HEK293 (cell line): Measurements from ENCODE around the gene TMCC2.

Experiments used
- EGR2 ChIP-seq: fragments of 450-650 bp; formaldehyde crosslinking; IDR thresholded peaks from 2 replicates; pipeline ENCODE4 v1.5.1; 2016; ENCODE audit warnings: low read depth, missing biosample characterization, missing genetic modification characterization
- HOXC10 ChIP-seq: sonication (generic); formaldehyde crosslinking; IDR thresholded peaks from 2 replicates; pipeline ENCODE4 v1.8.1; 2023; ENCODE audit warnings: mild to moderate bottlenecking, missing genetic modification reagents
- MZF1 ChIP-seq: fragments of 450-650 bp; formaldehyde crosslinking; IDR thresholded peaks from 2 replicates; pipeline ENCODE4 v1.5.1; 2017; ENCODE audit warnings: missing biosample characterization, missing genetic modification characterization, borderline replicate concordance
- RBAK ChIP-seq: fragments of 450-650 bp; formaldehyde crosslinking; IDR thresholded peaks from 2 replicates; pipeline ENCODE4 v1.5.1; 2016; ENCODE audit warnings: missing biosample characterization, missing genetic modification characterization
- SALL2 ChIP-seq: fragments of 450-650 bp; formaldehyde crosslinking; IDR thresholded peaks from 2 replicates; pipeline ENCODE4 v1.5.0; 2017; ENCODE audit warnings: missing biosample characterization, mild to moderate bottlenecking, missing genetic modification characterization, borderline replicate concordance
- TCF7L2 ChIP-seq: IDR thresholded peaks from 2 replicates; pipeline ENCODE4 v1.6.1; 2011; ENCODE audit warnings: low read depth, mild to moderate bottlenecking, inconsistent platforms, low read length, moderate library complexity, borderline replicate concordance
- YY2 ChIP-seq: fragments of 450-650 bp; formaldehyde crosslinking; IDR thresholded peaks from 2 replicates; pipeline ENCODE4 v1.5.1; 2016; ENCODE audit warnings: missing biosample characterization, missing genetic modification characterization
- ZBTB20 ChIP-seq: fragments of 450-650 bp; formaldehyde crosslinking; IDR thresholded peaks from 2 replicates; pipeline ENCODE4 v1.5.1; 2016; ENCODE audit warnings: missing biosample characterization, missing genetic modification characterization
- ZNF248 ChIP-seq: fragments of 450-650 bp; formaldehyde crosslinking; IDR thresholded peaks from 2 replicates; pipeline ENCODE4 v1.5.1; 2017; ENCODE audit warnings: missing biosample characterization, missing genetic modification characterization
- ZNF274 ChIP-seq, 2 experiments: fragments of 200-500 bp in 1 of 2; fragments of 450-650 bp in 1 of 2; sonication (Bioruptor generic) in 1 of 2; formaldehyde crosslinking in 1 of 2; IDR thresholded peaks; 2 replicates each; pipeline versions ENCODE4 v1.5.1 to v1.6.1; 2014 to 2016; ENCODE audit warnings: borderline replicate concordance in 1 of 2, inconsistent platforms in 1 of 2, low read length in 1 of 2, missing biosample characterization in 1 of 2, missing genetic modification characterization in 1 of 2
- ZNF350 ChIP-seq: fragments of 450-650 bp; formaldehyde crosslinking; IDR thresholded peaks from 2 replicates; pipeline ENCODE4 v1.5.0; 2017; ENCODE audit warnings: missing biosample characterization, mild to moderate bottlenecking, missing genetic modification characterization
- ZNF366 ChIP-seq: fragments of 450-650 bp; formaldehyde crosslinking; conservative IDR thresholded peaks from 2 replicates; pipeline ENCODE4 v1.5.1; 2016; ENCODE audit warnings: missing biosample characterization, missing genetic modification characterization
- ZNF37A ChIP-seq: fragments of 450-650 bp; IDR thresholded peaks from 2 replicates; pipeline ENCODE4 v1.5.1; 2018; ENCODE audit warnings: missing biosample characterization, missing genetic modification characterization
- ZNF391 ChIP-seq: fragments of 450-650 bp; formaldehyde crosslinking; IDR thresholded peaks from 2 replicates; pipeline ENCODE4 v1.5.1; 2016; ENCODE audit warnings: low read depth, missing biosample characterization, missing genetic modification characterization, borderline replicate concordance
- ZNF433 ChIP-seq: fragments of 450-650 bp; formaldehyde crosslinking; IDR thresholded peaks from 2 replicates; pipeline ENCODE4 v1.5.1; 2016; ENCODE audit warnings: missing biosample characterization, missing genetic modification characterization, low read depth
- ZNF510 ChIP-seq: fragments of 450-650 bp; formaldehyde crosslinking; IDR thresholded peaks from 2 replicates; pipeline ENCODE4 v1.5.1; 2018; ENCODE audit warnings: mild to moderate bottlenecking, missing genetic modification characterization, missing biosample characterization; ENCODE audit not compliant: insufficient replicate concordance
- ZNF664 ChIP-seq: fragments of 450-650 bp; formaldehyde crosslinking; IDR thresholded peaks from 2 replicates; pipeline ENCODE4 v1.5.1; 2016; ENCODE audit warnings: missing biosample characterization, missing genetic modification characterization
- ZNF677 ChIP-seq: fragments of 450-650 bp; IDR thresholded peaks from 2 replicates; pipeline ENCODE4 v1.5.0; 2018; ENCODE audit warnings: missing biosample characterization, mild to moderate bottlenecking, missing genetic modification characterization, moderate library complexity
- ZNF707 ChIP-seq: fragments of 450-650 bp; formaldehyde crosslinking; IDR thresholded peaks from 2 replicates; pipeline ENCODE4 v1.5.1; 2016; ENCODE audit warnings: missing biosample characterization, missing genetic modification characterization
- TF ChIP-seq, protein P1 (sequence below): fragments of 450-650 bp; formaldehyde crosslinking; IDR thresholded peaks from 2 replicates; pipeline ENCODE4 v1.5.1; 2016; ENCODE audit warnings: missing biosample characterization, missing genetic modification characterization, borderline replicate concordance
- TF ChIP-seq, protein P2 (sequence below): fragments of 450-650 bp; formaldehyde crosslinking; IDR thresholded peaks from 2 replicates; pipeline ENCODE4 v1.5.1; 2016; ENCODE audit warnings: missing biosample characterization, missing genetic modification characterization
- TF ChIP-seq, protein P3 (sequence below): fragments of 450-650 bp; formaldehyde crosslinking; IDR thresholded peaks from 2 replicates; pipeline ENCODE4 v1.5.1; 2016; ENCODE audit warnings: missing biosample characterization, missing genetic modification characterization
- TF ChIP-seq, protein P4 (sequence below): fragments of 450-650 bp; formaldehyde crosslinking; IDR thresholded peaks from 2 replicates; pipeline ENCODE4 v1.5.1; 2016; ENCODE audit warnings: missing biosample characterization, missing genetic modification characterization
- TF ChIP-seq, protein P5 (sequence below): fragments of 450-650 bp; formaldehyde crosslinking; conservative IDR thresholded peaks from 2 replicates; pipeline ENCODE4 v1.5.1; 2016; ENCODE audit warnings: low read depth, missing biosample characterization, missing genetic modification characterization

Gene TMCC2

DNA sequence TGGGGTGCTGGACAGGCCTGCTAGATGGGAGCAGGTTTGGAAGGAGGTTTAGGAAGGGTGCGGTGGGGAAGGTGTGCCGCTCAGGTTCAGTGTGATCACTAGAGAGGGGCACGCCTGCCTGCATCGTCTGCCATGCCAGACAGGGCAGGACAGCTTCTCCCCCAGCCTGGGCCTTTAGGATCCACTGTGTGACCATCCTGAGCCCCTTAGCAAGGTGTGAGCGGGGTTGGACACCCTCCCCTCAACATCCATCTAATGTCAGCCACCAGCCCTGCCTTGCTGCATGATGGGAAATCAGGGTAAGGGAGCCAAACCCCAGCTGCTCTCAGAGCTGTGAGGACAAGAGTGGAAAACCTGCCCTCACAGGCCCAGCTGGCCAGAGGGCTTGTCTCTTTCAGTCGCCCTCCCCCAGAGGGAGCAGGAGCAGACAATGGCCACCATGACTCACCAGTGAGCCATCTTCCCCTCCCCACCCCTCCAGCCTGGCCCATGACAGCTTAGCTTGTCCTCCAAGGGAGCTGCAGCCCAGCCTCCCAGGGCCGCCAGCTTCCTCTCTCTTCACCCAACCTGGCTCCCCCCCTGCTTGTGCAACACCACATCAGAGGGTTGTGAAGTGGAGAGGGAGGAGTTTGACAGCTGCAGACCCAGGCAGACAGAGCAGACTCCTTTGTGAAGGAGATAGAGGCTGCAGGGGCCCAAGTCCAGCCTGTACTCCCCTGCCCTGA is 56.8 kb downstream of the TMCC2 start (continued):
- TF ChIP-seq, protein P1, sequence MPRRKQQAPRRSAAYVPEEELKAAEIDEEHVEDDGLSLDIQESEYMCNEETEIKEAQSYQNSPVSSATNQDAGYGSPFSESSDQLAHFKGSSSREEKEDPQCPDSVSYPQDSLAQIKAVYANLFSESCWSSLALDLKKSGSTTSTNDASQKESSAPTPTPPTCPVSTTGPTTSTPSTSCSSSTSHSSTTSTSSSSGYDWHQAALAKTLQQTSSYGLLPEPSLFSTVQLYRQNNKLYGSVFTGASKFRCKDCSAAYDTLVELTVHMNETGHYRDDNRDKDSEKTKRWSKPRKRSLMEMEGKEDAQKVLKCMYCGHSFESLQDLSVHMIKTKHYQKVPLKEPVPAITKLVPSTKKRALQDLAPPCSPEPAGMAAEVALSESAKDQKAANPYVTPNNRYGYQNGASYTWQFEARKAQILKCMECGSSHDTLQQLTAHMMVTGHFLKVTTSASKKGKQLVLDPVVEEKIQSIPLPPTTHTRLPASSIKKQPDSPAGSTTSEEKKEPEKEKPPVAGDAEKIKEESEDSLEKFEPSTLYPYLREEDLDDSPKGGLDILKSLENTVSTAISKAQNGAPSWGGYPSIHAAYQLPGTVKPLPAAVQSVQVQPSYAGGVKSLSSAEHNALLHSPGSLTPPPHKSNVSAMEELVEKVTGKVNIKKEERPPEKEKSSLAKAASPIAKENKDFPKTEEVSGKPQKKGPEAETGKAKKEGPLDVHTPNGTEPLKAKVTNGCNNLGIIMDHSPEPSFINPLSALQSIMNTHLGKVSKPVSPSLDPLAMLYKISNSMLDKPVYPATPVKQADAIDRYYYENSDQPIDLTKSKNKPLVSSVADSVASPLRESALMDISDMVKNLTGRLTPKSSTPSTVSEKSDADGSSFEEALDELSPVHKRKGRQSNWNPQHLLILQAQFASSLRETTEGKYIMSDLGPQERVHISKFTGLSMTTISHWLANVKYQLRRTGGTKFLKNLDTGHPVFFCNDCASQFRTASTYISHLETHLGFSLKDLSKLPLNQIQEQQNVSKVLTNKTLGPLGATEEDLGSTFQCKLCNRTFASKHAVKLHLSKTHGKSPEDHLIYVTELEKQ (tag by site-specific recombination), result no peak; the same call in 1 of the 2 replicates
- TF ChIP-seq, protein P2, sequence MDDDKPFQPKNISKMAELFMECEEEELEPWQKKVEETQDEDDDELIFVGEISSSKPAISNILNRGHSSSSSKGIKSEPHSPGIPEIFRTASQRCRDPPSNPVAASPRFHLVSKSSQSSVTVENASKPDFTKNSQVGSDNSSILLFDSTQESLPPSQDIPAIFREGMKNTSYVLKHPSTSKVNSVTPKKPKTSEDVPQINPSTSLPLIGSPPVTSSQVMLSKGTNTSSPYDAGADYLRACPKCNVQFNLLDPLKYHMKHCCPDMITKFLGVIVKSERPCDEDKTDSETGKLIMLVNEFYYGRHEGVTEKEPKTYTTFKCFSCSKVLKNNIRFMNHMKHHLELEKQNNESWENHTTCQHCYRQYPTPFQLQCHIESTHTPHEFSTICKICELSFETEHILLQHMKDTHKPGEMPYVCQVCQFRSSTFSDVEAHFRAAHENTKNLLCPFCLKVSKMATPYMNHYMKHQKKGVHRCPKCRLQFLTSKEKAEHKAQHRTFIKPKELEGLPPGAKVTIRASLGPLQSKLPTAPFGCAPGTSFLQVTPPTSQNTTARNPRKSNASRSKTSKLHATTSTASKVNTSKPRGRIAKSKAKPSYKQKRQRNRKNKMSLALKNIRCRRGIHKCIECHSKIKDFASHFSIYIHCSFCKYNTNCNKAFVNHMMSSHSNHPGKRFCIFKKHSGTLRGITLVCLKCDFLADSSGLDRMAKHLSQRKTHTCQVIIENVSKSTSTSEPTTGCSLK (tag by site-specific recombination), result no peak
- no peak for TF ChIP-seq TCF7L2
- TF ChIP-seq ZNF274 (IDR thresholded peaks at IDR 0.05; ENCODE audit: low read length), result no peak
- TF ChIP-seq ZNF274 (tag by site-specific recombination; IDR thresholded peaks at IDR 0.05; ENCODE audit: borderline replicate concordance), result no peak
- no peak for TF ChIP-seq ZNF664 (tag by site-specific recombination)
- no peak for TF ChIP-seq ZNF248
- TF ChIP-seq EGR2, result no peak
- no peak for TF ChIP-seq SALL2 (tag by site-specific recombination)
- TF ChIP-seq RBAK (tag by site-specific recombination), result no peak
- no peak for TF ChIP-seq HOXC10
- no peak for TF ChIP-seq ZNF433 (tag by site-specific recombination)
- no peak for TF ChIP-seq ZNF707 (tag by site-specific recombination)
- TF ChIP-seq ZNF391 (tag by site-specific recombination), result no peak
- TF ChIP-seq ZBTB20, result no peak; the same call in 1 of the 2 replicates
- TF ChIP-seq, protein P3, sequence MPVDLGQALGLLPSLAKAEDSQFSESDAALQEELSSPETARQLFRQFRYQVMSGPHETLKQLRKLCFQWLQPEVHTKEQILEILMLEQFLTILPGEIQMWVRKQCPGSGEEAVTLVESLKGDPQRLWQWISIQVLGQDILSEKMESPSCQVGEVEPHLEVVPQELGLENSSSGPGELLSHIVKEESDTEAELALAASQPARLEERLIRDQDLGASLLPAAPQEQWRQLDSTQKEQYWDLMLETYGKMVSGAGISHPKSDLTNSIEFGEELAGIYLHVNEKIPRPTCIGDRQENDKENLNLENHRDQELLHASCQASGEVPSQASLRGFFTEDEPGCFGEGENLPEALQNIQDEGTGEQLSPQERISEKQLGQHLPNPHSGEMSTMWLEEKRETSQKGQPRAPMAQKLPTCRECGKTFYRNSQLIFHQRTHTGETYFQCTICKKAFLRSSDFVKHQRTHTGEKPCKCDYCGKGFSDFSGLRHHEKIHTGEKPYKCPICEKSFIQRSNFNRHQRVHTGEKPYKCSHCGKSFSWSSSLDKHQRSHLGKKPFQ (tag by site-specific recombination), result no peak
- TF ChIP-seq ZNF510 (tag by site-specific recombination), result no peak
- TF ChIP-seq, protein P4, sequence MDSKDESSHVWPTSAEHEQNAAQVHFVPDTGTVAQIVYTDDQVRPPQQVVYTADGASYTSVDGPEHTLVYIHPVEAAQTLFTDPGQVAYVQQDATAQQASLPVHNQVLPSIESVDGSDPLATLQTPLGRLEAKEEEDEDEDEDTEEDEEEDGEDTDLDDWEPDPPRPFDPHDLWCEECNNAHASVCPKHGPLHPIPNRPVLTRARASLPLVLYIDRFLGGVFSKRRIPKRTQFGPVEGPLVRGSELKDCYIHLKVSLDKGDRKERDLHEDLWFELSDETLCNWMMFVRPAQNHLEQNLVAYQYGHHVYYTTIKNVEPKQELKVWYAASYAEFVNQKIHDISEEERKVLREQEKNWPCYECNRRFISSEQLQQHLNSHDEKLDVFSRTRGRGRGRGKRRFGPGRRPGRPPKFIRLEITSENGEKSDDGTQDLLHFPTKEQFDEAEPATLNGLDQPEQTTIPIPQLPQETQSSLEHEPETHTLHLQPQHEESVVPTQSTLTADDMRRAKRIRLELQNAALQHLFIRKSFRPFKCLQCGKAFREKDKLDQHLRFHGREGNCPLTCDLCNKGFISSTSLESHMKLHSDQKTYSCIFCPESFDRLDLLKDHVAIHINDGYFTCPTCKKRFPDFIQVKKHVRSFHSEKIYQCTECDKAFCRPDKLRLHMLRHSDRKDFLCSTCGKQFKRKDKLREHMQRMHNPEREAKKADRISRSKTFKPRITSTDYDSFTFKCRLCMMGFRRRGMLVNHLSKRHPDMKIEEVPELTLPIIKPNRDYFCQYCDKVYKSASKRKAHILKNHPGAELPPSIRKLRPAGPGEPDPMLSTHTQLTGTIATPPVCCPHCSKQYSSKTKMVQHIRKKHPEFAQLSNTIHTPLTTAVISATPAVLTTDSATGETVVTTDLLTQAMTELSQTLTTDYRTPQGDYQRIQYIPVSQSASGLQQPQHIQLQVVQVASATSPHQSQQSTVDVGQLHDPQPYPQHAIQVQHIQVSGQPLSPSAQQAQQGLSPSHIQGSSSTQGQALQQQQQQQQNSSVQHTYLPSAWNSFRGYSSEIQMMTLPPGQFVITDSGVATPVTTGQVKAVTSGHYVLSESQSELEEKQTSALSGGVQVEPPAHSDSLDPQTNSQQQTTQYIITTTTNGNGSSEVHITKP (tag by site-specific recombination), result peak; percentile 32; the same call in 1 of the 2 replicates
- TF ChIP-seq YY2 (tag by site-specific recombination), result peak; percentile 49; the same call in 1 of the 2 replicates
- TF ChIP-seq ZNF350 (tag by site-specific recombination), result no peak
- TF ChIP-seq ZNF677 (tag by site-specific recombination), result no peak
- TF ChIP-seq ZNF366 (tag by site-specific recombination), result no peak
- TF ChIP-seq, protein P5, sequence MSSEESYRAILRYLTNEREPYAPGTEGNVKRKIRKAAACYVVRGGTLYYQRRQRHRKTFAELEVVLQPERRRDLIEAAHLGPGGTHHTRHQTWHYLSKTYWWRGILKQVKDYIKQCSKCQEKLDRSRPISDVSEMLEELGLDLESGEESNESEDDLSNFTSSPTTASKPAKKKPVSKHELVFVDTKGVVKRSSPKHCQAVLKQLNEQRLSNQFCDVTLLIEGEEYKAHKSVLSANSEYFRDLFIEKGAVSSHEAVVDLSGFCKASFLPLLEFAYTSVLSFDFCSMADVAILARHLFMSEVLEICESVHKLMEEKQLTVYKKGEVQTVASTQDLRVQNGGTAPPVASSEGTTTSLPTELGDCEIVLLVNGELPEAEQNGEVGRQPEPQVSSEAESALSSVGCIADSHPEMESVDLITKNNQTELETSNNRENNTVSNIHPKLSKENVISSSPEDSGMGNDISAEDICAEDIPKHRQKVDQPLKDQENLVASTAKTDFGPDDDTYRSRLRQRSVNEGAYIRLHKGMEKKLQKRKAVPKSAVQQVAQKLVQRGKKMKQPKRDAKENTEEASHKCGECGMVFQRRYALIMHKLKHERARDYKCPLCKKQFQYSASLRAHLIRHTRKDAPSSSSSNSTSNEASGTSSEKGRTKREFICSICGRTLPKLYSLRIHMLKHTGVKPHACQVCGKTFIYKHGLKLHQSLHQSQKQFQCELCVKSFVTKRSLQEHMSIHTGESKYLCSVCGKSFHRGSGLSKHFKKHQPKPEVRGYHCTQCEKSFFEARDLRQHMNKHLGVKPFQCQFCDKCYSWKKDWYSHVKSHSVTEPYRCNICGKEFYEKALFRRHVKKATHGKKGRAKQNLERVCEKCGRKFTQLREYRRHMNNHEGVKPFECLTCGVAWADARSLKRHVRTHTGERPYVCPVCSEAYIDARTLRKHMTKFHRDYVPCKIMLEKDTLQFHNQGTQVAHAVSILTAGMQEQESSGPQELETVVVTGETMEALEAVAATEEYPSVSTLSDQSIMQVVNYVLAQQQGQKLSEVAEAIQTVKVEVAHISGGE (tag by site-specific recombination), result no peak
- TF ChIP-seq ZNF37A (tag by site-specific recombination), result no peak
- TF ChIP-seq MZF1 (tag by site-specific recombination), result no peak
